Measurements from ENCODE around the gene PROP1. TPM values are rescaled to one million over a fixed set of nuclear protein-coding genes. Genes with fewer than 3 reads are reported as not detected.
"Not testable (repeated sequence)": the region's sequence is repeated elsewhere in the genome, so short reads cannot be mapped to it uniquely, and the experiment has no call there.

The PROP1 gene
- total and polyA plus RNA-seq, 2 donors = not detected

DNA sequence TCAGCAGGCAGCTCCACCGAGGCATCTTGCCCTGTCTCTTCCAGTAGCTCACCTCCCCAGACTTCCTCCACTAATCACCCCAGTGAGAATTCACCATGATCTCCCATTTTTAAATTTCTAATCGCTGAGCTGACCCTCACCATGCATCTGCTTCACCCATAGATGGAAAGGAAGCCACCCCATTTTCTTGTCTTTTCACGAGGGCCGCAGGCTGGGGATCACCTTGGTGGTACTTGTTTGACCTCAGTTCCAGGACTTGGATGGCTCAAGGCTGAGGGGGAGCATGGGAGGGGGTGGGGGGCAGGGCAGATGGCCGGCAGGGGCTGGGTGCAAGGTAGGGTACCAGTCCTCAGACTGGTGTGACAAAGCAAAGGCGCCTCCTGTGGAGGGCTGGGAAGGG is 3.6 kb downstream of the PROP1 start:
- no peak overlapping the region for H3K27ac ChIP-seq (ENCODE audit: low read depth)
- 83% methylated on average over 6 of the region's 6 CpGs for WGBS
- no peak overlapping the region for H3K4me3 ChIP-seq (ENCODE audit: low read depth, low read length)
- no peaks in the 10 kb centered on the region for H3K36me3 ChIP-seq (ENCODE audit: insufficient read depth)
- DNase-seq (ENCODE audit: extremely low spot score) = no peak
- H3K4me1 ChIP-seq (ENCODE audit: insufficient read depth) = no peaks in the 10 kb centered on the region

DNA sequence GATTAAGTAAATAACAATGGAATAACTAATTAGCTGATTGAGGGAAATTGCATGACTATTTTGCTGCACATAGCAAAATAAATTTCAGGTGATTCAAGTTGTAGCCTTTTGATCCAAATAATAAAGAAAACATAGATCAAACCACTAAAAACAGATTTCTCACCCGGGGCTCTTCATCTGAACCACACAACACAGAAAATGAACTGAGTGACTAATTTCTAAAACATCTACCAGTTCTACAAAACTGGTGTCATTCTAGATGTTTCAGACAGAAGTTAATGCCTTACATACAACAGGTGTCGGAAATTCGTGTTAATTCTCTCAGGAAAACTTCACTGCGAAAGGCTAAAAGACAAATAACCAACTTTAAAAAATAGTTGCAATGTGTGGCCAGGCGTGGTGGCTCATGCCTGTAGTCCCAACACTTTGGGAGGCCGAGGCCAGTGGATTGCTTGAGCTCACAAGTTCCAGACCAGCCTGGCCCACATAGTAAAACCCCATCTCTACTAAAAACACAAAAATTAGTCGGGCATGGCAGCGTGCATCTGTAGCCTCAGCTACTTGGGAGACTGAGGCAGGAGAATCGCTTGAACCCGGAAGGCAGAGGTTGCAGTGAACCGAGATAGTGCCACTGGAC is 6.9 kb downstream of the PROP1 start:
- Histone ChIP-seq H3K4me3 (ENCODE audit: low read depth, low read length) (no peak overlapping the region), H3K4me1 (ENCODE audit: insufficient read depth) (no peaks in the 10 kb centered on the region), H3K36me3 (ENCODE audit: insufficient read depth) (no peaks in the 10 kb centered on the region), H3K27ac (ENCODE audit: low read depth) (no peak overlapping the region)
- WGBS = 86% methylated on average over 11 of the region's 11 CpGs
- no peak for DNase-seq (ENCODE audit: extremely low spot score)

DNA sequence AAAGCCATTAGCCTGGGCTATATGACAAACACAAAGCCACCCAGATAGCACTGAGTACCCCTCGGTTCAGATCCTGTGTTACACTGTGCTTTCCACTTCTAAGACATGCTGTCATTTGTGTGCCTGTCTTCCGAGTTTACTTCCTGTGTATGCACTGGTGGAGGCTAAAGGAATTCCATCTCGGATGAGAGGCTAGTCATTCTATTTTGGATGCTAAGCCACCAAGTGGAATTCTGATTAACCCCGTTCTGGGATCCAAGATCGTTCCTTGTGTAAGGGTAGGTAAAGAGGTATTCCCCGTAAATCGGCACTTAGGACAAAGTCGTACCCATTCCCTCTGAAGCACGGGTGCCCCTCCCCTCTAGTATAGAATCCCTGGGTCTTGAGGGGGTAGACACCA is 8.7 kb downstream of the PROP1 start:
- H3K27ac ChIP-seq (ENCODE audit: low read depth) = no peak overlapping the region
- 61% methylated on average over 9 of the region's 9 CpGs for WGBS
- no peak overlapping the region for H3K4me3 ChIP-seq (ENCODE audit: low read depth, low read length)
- H3K36me3 ChIP-seq (ENCODE audit: insufficient read depth) = no peaks in the 10 kb centered on the region
- no peak for DNase-seq (ENCODE audit: extremely low spot score)
- no peaks in the 10 kb centered on the region for H3K4me1 ChIP-seq (ENCODE audit: insufficient read depth)

DNA sequence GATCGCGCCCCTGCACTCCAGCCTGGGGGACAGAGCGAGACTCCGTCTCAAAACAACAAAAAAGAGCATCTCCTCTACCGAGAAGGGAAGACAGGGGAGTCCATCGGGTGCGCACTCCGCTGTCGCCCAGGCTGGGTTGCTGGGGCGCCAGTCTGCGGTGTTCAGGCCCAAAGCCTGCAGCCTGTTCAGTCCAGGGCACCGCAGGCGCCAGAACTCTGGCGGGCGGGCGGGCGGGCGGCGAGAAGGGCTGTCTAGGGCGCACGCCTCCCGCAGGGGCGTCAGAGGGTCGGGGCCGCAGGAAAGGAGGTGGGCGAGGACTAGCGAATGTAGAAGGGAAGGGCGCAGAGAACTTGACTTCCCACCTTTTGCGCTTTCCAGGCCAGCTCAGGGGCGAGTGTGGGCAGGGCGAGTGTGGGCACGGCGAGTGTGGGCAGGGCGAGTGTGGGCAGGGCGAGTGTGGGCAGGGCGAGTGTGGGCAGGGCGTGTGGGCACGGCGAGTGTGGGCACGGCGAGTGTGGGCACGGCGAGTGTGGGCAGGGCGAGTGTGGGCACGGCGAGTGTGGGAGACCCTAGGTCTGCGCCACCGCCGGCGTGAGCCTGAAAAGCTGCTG is 10.5 kb downstream of the PROP1 start:
- no peak overlapping the region for H3K27ac ChIP-seq (ENCODE audit: low read depth)
- no peak overlapping the region for H3K4me3 ChIP-seq (ENCODE audit: low read depth, low read length)
- H3K36me3 ChIP-seq (ENCODE audit: insufficient read depth) = no peaks in the 10 kb centered on the region
- 15% methylated on average over 50 of the region's 50 CpGs for WGBS
- no peaks in the 10 kb centered on the region for H3K4me1 ChIP-seq (ENCODE audit: insufficient read depth)
- no peak for DNase-seq (ENCODE audit: extremely low spot score)

DNA sequence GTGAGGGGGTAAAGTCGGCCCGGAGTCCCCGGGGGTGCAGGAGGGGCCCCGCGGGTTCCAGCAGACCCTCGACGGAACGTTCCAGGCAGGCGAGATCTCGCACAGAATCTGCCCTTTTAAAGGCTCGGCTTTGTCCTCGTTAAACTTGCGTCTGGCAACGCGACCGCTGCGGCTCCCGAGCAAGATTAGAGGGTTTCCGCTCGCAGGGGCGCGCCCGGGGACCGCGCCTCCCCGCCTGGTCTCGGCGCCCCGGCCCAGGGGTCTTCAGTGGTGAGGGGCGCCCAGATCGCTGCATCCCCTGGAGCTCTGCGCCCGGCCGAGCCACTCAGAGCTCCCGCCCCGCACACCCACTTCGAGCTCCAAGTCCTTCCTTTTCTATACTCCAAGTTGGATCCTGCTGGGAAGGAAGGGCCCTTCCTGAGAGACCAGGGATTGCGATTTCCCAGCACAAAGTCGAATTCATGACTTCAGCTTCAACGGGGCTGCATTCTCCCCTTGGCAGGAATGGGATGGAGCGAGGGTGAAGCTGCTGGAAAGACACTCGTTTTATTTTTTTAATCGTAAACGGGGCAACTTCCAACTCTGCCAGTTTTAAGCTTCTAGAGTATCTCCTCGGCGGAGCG is 11.3 kb downstream of the PROP1 start:
- H3K27ac ChIP-seq (ENCODE audit: low read depth) = no peak overlapping the region
- H3K4me1 ChIP-seq (ENCODE audit: insufficient read depth) = no peaks in the 10 kb centered on the region
- WGBS = 2% methylated on average over 47 of the region's 47 CpGs
- no peak for DNase-seq (ENCODE audit: extremely low spot score)
- no peak overlapping the region for H3K4me3 ChIP-seq (ENCODE audit: low read depth, low read length)
- H3K36me3 ChIP-seq (ENCODE audit: insufficient read depth) = no peaks in the 10 kb centered on the region

DNA sequence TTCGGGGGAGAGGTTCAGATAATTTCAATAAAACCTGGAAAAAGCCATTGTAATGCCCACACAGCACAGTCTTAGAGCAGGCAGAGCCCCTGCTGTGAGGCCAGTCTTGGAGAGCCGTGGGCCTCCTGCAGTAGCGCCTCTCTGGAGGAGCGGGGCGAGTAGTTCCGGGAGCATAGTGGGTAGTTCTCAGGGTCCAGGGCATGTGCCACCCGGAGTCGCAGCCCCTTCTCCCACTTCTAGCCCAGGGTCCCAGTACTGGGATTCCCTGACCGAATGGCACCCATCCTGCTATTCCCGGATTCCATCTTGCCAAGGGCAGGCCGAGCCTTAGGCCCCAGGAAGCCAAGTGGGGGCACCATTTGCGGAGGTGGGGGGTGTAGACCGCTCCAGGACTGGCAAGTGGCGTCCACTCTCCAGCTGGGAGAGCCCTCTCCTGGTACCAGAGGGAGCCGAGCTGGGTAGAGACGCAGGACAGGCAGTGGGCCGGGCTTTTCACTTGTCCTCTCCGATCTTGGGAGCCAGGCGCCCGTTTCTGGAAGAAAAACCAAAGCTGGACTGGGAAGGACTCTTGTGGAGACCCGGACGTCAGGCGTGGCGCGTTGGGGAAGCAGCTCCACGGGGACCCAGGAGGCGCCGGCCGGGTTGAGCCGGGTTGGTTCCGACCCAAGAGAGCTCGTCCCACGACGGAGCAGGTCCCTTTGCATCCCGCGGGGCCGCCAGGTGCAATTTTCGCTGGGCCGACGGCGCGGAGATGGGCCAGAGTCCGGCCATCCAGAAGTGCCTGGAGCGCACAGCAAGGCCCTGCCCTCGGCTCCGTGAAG is 12.1 kb downstream of the PROP1 start:
- Histone ChIP-seq H3K4me1 (ENCODE audit: insufficient read depth) (no peaks in the 10 kb centered on the region), H3K27ac (ENCODE audit: low read depth) (no peak overlapping the region), H3K4me3 (ENCODE audit: low read depth, low read length) (no peak overlapping the region), H3K36me3 (ENCODE audit: insufficient read depth) (no peaks in the 10 kb centered on the region)
- WGBS = 21% methylated on average over 46 of the region's 46 CpGs
- DNase-seq (ENCODE audit: extremely low spot score) = no peak

DNA sequence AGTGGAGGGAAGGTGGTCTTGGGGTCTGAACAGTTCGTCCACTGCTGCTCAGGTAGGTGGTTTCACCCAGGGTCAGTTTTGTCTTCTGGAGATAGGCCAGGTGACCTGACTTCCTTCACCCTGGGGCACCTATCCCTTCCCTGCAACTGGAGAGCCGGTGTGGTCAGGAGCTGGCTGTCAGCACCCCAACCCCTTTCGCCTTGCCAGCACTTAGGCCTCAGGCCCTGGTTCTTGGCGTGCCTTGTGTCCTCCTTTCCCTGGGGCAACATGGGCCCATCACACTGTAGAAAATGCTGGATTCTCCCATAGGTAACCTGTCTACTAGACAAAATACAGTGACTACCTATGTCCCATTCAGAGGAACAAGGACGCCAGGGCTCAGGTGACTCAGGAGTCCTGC is 13.1 kb downstream of the PROP1 start:
- Histone ChIP-seq H3K4me1 (ENCODE audit: insufficient read depth) (no peaks in the 10 kb centered on the region), H3K36me3 (ENCODE audit: insufficient read depth) (no peaks in the 10 kb centered on the region), H3K4me3 (ENCODE audit: low read depth, low read length) (no peak overlapping the region), H3K27ac (ENCODE audit: low read depth) (no peak overlapping the region)
- 84% methylated on average over 5 of the region's 5 CpGs for WGBS
- DNase-seq (ENCODE audit: extremely low spot score) = no peak

DNA sequence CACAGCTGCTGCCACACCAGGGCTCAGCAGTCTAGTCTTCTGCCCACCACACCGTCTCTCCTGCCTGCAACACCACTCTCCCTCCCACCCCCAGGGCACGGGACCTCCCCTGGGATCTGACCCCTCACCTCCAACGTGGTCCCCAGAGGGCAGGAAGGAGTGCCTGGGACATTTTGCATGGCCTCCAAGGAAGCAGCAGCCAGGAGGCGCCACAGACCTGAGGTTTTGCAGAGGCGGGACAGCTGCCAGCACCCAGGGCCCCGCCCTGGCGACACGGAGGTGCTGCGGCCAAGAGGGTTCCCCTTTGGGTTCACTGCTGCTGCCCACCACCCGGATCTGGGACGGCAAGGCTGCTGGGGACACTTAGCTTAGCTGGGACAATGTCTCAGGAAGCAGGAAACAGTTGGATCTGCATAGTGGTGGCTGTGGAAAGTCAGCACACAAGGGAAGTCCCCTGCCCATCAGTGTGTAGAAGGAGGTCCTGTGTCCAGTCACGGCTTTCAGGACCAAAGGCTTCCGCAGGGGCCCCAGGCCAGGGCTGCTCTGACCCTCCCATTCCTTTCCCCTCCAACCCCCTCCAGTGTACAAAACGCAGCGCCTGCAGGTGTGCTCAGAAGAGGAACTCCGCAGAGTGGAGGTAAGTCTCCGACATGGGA is 13.8 kb downstream of the PROP1 start:
- H3K4me1 ChIP-seq (ENCODE audit: insufficient read depth) = no peaks in the 10 kb centered on the region
- WGBS = 26% methylated on average over 17 of the region's 17 CpGs
- DNase-seq (ENCODE audit: extremely low spot score) = no peak

DNA sequence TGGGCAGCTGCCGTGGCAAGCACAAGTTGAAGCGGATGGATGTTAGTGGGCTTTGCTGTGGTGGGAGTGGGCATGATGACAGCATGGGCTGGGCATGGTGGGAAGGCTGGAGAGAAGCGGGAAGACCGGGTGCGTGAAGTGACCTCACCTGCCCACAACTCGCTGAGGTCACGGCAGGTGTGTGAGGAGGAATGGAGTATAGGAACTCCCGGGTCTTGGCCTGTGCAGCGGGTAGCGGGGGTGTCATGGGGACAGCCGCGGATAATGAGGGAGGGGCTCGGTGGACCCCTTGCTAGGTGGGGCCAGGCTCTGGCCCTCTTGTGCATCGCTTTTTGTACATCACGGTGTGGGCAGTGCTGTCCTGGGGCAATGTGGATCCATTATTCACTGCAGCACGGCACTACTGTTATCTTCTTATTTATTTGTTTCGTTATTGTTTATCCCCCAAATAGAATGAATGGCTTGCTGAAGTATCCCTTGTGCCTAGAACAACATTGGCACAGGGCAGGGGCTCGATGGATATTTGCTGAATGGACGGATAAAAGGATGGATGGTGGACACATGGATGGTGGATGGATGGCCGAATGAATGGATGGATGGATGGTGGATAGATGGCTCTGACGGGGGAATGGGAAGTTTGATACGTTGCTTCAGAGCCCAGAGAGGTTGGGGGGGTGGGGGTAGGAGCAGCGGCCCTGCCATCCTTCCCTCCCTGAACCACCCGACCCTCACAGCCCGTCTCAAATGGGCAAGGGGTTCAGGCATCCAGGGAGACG is 14.6 kb downstream of the PROP1 start:
- Histone ChIP-seq H3K36me3 (ENCODE audit: insufficient read depth) (no peaks in the 10 kb centered on the region), H3K27ac (ENCODE audit: low read depth) (no peak overlapping the region), H3K4me1 (ENCODE audit: insufficient read depth) (no peaks in the 10 kb centered on the region), H3K4me3 (ENCODE audit: low read depth, low read length) (no peak overlapping the region)
- DNase-seq (ENCODE audit: extremely low spot score) = no peak
- 79% methylated on average over 26 of the region's 26 CpGs for WGBS

More for the DNA sequence above, 13.8 kb downstream of the PROP1 start:
- Histone ChIP-seq H3K4me3 (ENCODE audit: low read depth, low read length) (no peak overlapping the region), H3K27ac (ENCODE audit: low read depth) (no peak overlapping the region), H3K36me3 (ENCODE audit: insufficient read depth) (no peaks in the 10 kb centered on the region)

DNA sequence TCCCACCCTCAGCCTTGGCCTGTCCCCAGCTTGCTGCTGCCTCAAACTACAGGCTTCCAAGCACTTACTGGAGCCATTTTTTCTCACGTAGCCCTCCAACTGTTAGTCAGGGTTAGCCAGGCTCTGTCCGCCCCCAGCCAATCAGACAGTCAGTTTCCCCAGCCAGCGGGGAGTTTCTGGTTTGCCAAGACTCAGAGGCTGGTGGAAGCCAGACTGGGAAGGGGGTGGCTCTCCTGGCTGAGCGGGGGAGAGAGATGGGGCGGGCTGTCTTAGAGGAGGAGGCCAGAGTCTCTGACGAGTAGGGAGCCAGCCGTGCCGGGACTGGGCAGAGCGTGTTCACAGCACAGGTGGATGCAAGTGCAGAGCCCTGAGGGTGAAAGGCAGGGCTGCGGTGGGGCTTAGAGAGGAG is 15.3 kb downstream of the PROP1 start:
- Histone ChIP-seq H3K4me1 (ENCODE audit: insufficient read depth) (no peaks in the 10 kb centered on the region), H3K4me3 (ENCODE audit: low read depth, low read length) (no peak overlapping the region), H3K27ac (ENCODE audit: low read depth) (no peak overlapping the region), H3K36me3 (ENCODE audit: insufficient read depth) (no peaks in the 10 kb centered on the region)
- no peak for DNase-seq (ENCODE audit: extremely low spot score)
- WGBS = 31% methylated on average over 10 of the region's 10 CpGs

DNA sequence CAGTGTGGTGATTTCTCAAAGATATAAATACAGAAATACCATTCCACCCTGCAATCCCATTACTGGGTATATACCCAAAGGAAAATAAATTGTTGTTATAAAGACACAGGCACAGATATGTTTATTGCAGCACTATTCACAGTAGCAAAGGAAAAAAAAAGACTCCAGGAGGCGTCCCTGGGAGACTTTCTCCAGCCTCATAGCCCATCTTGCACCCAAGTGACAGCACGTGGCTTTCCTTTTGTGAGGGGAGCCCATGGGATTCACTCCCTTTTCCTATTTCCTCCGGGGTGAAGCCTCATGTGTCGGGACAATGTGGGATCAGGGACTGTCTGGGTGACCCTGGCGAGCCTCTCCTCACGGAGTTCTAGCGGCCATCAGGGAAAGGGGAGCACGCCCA is 18.4 kb downstream of the PROP1 start:
- not testable (repeated sequence) for H3K36me3 ChIP-seq (ENCODE audit: insufficient read depth); DNase-seq (ENCODE audit: extremely low spot score); H3K27ac ChIP-seq (ENCODE audit: low read depth); H3K4me1 ChIP-seq (ENCODE audit: insufficient read depth); H3K4me3 ChIP-seq (ENCODE audit: low read depth, low read length)
- WGBS = 48% methylated on average over 8 of the region's 8 CpGs

DNA sequence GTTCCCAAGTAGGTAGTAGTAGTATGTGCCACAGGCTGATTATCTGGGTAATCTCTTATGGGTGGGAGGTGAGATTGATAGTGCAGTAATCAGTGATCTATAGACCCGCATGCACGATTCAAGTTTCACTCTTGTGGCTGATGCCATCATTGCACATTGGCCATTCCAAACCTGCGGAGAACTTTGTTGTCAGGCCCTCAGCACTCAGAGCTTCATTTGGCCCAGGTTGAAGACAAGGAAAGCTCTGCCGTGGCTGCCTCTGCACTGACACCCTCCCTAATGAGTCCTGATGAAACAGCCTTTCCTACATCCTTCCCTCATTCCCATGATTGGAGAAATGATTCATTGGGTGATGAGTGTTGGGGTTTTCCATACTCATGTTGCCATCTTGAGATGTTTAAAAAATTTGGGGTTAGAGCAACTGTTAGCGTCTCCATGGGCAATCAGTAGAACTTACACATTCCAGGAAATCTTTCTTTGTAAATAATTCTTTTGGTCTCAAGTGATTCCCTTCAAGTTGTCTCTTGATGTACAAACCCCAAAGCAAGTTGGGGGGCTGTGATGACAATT is 22.9 kb downstream of the PROP1 start:
- H3K27ac ChIP-seq (ENCODE audit: low read depth) = no peak overlapping the region
- no peak overlapping the region for H3K4me3 ChIP-seq (ENCODE audit: low read depth, low read length)
- no peak for DNase-seq (ENCODE audit: extremely low spot score)
- WGBS = 83% methylated on average over 5 of the region's 5 CpGs
- H3K36me3 ChIP-seq (ENCODE audit: insufficient read depth) = no peaks in the 10 kb centered on the region
- no peaks in the 10 kb centered on the region for H3K4me1 ChIP-seq (ENCODE audit: insufficient read depth)

All from urinary bladder (tissue), 4 donors.